ENCODE data around the gene FBLN1. TPM values are rescaled to one million over a fixed set of nuclear protein-coding genes. Genes with fewer than 3 reads are reported as not detected.

FBLN1 gene
- total RNA-seq, 4 donors from 2014 or later, result 131 to 349 (median 293) TPM

DNA sequence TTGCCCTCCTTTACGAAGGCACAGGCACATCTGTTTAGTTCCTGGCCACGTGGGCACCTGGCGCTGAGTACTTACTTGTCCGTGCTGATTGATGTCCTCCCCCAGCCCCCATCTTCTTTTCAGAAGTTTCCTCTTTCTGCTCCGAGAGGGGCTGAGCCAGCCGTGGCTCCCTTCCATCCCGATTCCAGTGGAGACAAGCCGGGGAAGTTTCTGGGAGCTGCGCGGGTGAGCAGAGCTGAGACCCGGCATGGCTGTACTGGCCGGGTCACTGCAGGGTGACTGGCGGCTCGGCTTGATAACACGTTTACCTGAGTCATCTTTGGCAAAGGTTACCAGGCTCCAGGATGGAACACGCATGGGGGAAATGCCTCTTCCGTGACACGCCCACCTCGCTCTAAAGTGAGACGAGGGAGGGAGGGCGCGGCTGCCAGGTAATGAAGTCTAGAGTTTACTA, 123.5 kb downstream of the FBLN1 start:
- ATAC-seq (ENCODE audit: low FRiP score) (peak; percentile 87), DNase-seq (ENCODE audit: low spot score) (no peak)
- TF ChIP-seq, protein P1, sequence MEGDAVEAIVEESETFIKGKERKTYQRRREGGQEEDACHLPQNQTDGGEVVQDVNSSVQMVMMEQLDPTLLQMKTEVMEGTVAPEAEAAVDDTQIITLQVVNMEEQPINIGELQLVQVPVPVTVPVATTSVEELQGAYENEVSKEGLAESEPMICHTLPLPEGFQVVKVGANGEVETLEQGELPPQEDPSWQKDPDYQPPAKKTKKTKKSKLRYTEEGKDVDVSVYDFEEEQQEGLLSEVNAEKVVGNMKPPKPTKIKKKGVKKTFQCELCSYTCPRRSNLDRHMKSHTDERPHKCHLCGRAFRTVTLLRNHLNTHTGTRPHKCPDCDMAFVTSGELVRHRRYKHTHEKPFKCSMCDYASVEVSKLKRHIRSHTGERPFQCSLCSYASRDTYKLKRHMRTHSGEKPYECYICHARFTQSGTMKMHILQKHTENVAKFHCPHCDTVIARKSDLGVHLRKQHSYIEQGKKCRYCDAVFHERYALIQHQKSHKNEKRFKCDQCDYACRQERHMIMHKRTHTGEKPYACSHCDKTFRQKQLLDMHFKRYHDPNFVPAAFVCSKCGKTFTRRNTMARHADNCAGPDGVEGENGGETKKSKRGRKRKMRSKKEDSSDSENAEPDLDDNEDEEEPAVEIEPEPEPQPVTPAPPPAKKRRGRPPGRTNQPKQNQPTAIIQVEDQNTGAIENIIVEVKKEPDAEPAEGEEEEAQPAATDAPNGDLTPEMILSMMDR (IDR thresholded peaks at IDR 0.05), result no peak

DNA sequence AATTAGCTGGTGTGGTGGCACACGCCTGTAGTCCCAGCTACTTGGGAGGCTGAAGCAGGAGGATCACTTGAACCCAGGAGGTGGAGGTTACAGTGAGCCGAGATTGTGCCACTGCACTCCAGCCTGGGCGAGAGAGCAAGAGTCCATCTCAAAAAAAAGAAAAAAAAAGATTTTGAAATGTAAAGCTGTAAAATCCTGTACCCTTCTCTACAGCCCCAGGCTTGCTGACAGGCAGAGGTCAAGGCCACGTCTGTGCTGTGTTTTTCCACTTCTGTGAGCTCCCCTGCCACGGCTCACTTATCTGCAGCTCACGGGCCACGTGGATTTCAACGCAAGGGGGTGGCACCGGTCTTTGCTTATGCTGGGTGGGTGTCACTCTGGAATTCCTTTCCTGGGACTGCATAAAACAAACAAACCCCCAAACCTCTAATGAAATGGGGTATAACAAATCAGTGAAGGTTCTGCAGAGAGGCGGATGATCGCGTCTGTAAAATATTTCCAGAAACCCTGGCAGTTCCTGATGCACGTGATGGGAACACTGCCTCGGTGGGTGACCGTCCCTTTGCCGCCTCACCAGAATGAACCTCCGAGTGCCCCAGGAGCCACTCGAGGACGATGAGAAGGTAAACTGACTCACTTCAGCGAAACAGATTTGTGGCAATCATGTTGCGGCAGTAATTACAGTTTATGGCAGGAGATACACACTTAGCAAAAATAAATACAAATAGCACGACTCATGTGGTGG, 125.0 kb downstream of the FBLN1 start:
- TF ChIP-seq, protein P1 (IDR thresholded peaks at IDR 0.05), result no peak
- ATAC-seq (ENCODE audit: low FRiP score), result no peak

DNA sequence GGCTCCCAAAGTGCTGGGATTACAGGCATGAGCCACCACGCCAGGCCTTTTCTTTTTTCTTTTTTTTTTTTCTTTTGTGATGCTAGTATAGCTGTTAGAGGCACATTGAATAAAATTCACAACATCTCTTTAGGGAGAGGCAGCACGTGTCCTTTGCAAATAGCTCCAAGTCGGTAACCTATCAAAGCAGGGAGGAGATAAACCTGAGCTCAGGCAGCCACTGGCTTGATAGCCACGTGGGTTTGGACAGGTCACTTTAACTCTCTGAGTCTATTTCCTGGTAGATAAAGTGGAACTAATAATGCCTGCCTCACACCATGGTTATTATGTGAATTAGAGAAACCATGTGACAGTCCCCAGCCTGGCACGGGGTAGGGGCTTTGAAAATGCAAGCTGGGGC, 125.8 kb downstream of the FBLN1 start:
- TF ChIP-seq, protein P1 (IDR thresholded peaks at IDR 0.05), result no peak
- no peak for DNase-seq (ENCODE audit: low spot score)
- no peak for ATAC-seq (ENCODE audit: low FRiP score)

More for the DNA sequence above, 125.0 kb downstream of the FBLN1 start:
- no peak for DNase-seq (ENCODE audit: low spot score)

- TF ChIP-seq, protein P1 (IDR thresholded peaks at IDR 0.05), result no peak
- DNase-seq (ENCODE audit: low spot score) (no peak), ATAC-seq (ENCODE audit: low FRiP score) (no peak)
These were observed 126.9 kb downstream of the FBLN1 start for GRCh38 chr22:45629469-45630089.

- TF ChIP-seq, protein P1 (IDR thresholded peaks at IDR 0.05), result no peak
- ATAC-seq (ENCODE audit: low FRiP score), result no peak
- DNase-seq (ENCODE audit: low spot score), result no peak
These were observed 127.8 kb downstream of the FBLN1 start for GRCh38 chr22:45630436-45630835.

- ATAC-seq (ENCODE audit: low FRiP score), result no peak
- TF ChIP-seq, protein P1 (IDR thresholded peaks at IDR 0.05), result no peak
- no peak for DNase-seq (ENCODE audit: low spot score)
These were observed 128.6 kb downstream of the FBLN1 start for GRCh38 chr22:45631140-45631840.
